Measurements from ENCODE around the gene FOXD4L4.
"Not testable (repeated sequence)": the region's sequence is repeated elsewhere in the genome, so short reads cannot be mapped to it uniquely, and the experiment has no call there.

The FOXD4L4 gene

DNA sequence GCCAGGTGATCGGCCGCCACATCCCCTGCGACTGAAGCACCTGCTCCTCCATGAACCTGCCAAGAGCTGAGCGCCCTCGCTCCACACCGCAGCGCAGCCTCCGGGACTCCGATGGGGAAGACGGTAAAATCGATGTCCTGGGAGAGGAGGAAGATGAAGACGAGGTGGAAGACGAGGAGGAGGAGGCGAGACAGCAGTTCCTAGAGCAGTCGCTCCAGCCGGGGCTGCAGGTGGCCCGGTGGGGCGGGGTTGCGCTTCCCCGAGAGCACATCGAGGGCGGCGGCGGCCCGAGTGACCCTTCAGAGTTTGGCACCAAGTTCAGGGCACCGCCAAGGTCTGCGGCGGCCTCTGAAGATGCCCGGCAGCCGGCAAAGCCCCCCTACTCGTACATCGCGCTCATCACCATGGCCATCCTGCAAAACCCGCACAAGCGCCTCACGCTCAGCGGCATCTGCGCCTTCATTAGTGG lies at the start of gene FOXD4L4:
Gene FOXD4L4 (plus strand): TSS at position 51 of the 469 bp plus-strand sequence. CDS start 0 bp downstream, at position 51.
- not testable (repeated sequence) for H3K27me3 ChIP-seq (ENCODE audit: control insufficient read depth in 5 of 5, insufficient read depth in 4 of 5, low read length in 5 of 5); H3K27ac ChIP-seq (ENCODE audit: low read depth, low read length); H3K4me3 ChIP-seq (ENCODE audit: low read depth in 1 of 5, low read length in 5 of 5); H3K4me1 ChIP-seq (ENCODE audit: control insufficient read depth in 5 of 5, insufficient read depth in 5 of 5, low read length in 5 of 5); H3K9ac ChIP-seq (ENCODE audit: low read length in 5 of 5); H3K9me3 ChIP-seq (ENCODE audit: control insufficient read depth in 5 of 5, low read length in 5 of 5); H3K36me3 ChIP-seq (ENCODE audit: control insufficient read depth in 5 of 5, insufficient read depth in 5 of 5, low read length in 5 of 5)

DNA sequence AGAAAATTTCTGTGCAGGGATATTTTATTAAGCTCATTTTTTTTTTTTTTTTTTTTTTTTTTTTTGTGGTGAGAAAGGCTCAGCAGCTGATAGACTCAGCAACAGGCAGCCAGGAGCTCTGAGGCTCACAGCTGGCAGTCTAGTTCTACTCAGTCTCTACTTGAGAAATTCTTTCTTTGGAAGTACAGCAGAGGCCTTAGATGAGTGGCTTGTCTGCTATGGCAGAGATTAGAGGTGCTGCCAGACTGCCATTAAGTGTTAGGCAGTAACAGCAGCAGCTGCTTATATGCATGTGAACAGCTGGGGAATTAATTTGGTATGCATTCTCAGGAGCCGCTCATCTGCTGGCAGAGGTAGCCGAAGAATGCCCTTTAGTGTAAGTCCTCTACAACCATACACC lies 33.4 kb upstream of the FOXD4L4 start:
- not testable (repeated sequence) for H3K27me3 ChIP-seq (ENCODE audit: control insufficient read depth in 5 of 5, insufficient read depth in 4 of 5, low read length in 5 of 5); H3K9ac ChIP-seq (ENCODE audit: low read length in 5 of 5); H3K4me3 ChIP-seq (ENCODE audit: low read depth in 1 of 5, low read length in 5 of 5); H3K36me3 ChIP-seq (ENCODE audit: control insufficient read depth in 5 of 5, insufficient read depth in 5 of 5, low read length in 5 of 5); H3K27ac ChIP-seq (ENCODE audit: low read depth, low read length); H3K9me3 ChIP-seq (ENCODE audit: control insufficient read depth in 5 of 5, low read length in 5 of 5); H3K4me1 ChIP-seq (ENCODE audit: control insufficient read depth in 5 of 5, insufficient read depth in 5 of 5, low read length in 5 of 5)

DNA sequence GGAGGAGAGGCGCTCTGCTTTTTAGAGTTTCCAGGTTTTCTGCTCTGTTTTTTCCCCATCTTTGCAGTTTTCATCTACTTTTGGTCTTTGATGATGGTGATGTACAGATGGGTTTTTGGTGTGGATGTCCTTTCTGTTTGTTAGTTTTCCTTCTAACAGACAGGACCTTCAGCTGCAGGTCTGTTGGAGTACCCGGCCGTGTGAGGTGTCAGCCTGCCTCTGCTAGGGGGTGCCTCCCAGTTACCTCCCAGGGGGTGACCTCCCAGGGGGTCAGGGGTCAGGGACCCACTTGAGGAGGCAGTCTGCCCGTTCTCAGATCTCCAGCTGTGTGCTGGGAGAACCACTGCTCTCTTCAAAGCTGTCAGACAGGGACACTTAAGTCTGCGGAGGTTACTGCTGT lies 22.5 kb upstream of the FOXD4L4 start:
- not testable (repeated sequence) for H3K36me3 ChIP-seq (ENCODE audit: control insufficient read depth in 5 of 5, insufficient read depth in 5 of 5, low read length in 5 of 5); H3K27me3 ChIP-seq (ENCODE audit: control insufficient read depth in 5 of 5, insufficient read depth in 4 of 5, low read length in 5 of 5); H3K9me3 ChIP-seq (ENCODE audit: control insufficient read depth in 5 of 5, low read length in 5 of 5); H3K9ac ChIP-seq (ENCODE audit: low read length in 5 of 5); H3K4me1 ChIP-seq (ENCODE audit: control insufficient read depth in 5 of 5, insufficient read depth in 5 of 5, low read length in 5 of 5); H3K4me3 ChIP-seq (ENCODE audit: low read depth in 1 of 5, low read length in 5 of 5); H3K27ac ChIP-seq (ENCODE audit: low read depth, low read length)

DNA sequence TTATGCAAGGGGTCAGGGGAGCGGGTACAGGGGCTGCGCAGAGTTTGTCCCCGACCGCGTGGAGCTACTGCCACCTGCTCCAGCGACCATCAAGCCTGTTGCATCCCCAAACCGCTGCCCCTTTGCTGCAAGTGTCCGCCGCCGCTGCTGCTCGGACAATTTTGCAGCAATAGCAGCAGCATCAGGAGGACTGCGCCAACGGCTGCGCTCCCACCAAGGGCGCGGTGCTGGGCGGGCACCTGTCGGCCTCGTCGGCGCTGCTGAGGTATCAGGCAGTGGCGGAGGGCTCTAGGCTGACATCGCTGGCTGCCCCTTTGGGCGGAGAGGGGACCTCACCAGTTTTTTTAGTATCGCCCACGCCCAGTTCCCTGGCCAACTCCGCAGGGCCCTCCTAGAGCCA lies 1.2 kb downstream of the FOXD4L4 start:
- not testable (repeated sequence) for H3K4me3 ChIP-seq (ENCODE audit: low read depth in 1 of 5, low read length in 5 of 5); H3K36me3 ChIP-seq (ENCODE audit: control insufficient read depth in 5 of 5, insufficient read depth in 5 of 5, low read length in 5 of 5)

More for the DNA sequence above, 1.2 kb downstream of the FOXD4L4 start:
- H3K27me3 ChIP-seq (ENCODE audit: control insufficient read depth in 5 of 5, insufficient read depth in 4 of 5, low read length in 5 of 5); H3K4me1 ChIP-seq (ENCODE audit: control insufficient read depth in 5 of 5, insufficient read depth in 5 of 5, low read length in 5 of 5); H3K27ac ChIP-seq (ENCODE audit: low read depth, low read length); H3K9ac ChIP-seq (ENCODE audit: low read length in 5 of 5); H3K9me3 ChIP-seq (ENCODE audit: control insufficient read depth in 5 of 5, low read length in 5 of 5): not testable (repeated sequence)
